ENCODE measurements around the gene KANK2. TPM values are rescaled to one million over a fixed set of nuclear protein-coding genes. Genes with fewer than 3 reads are reported as not detected.

The KANK2 gene
- total and polyA plus RNA-seq, 2 of the 13 experiments (the other 11 are each of a cell fraction or from before 2014, with no cell fraction given): 5.7 to 12.9 TPM

DNA sequence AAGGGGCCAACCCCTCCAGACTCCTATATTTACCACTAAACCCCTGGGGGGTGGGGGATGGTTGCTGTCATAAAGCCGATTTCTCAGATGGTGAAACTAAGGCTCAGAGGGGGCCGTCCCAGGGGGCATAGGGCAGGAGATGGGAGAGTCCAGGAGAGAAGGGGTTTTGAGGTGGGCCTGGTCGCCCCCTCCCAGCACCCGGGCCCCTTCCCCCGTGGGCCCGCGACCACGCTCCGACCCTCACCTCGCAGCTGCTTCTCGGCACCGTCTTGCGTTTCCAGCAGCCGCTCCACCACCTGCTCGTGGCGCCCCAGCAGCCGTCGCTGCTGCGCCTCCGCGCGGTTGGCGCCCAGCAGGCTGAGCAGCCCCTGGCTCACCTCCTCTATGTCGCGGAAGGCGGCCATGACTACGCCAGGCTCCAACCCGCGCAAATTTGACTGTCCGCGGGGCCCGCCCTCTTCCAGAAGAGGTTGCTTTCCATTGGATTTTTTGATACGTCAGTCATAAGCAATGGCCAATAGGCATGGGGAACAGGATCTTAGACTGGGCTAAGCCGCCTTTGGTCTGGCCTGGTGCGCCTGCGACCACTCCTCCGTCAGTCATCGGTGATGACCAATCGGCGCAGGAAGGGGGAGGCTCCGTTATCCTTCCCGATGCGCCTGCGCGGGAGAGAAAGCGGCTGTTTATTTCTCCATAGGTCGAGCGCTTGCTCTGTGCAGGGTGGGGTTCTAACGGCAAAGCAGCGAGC, 41.8 kb downstream of the KANK2 start, which contains the start of gene SPC24 (continued):
- TF ChIP-seq SETDB1 (CRISPR knock-in tag; IDR thresholded peaks at IDR 0.05; ENCODE audit: borderline replicate concordance) (no peak), HOXA7 (CRISPR knock-in tag; IDR thresholded peaks at IDR 0.05) (no peak), ZFP62 (CRISPR knock-in tag; IDR thresholded peaks at IDR 0.05) (no peak), SMC3 (IDR thresholded peaks at IDR 0.05; ENCODE audit: low read length) (no peak), PPARG (CRISPR knock-in tag; conservative IDR thresholded peaks at IDR 0.05) (no peak), BCL6 (CRISPR knock-in tag; IDR thresholded peaks at IDR 0.05) (no peak), ARID2 (CRISPR knock-in tag; IDR thresholded peaks at IDR 0.05; ENCODE audit: borderline replicate concordance) (no peak), FOXM1 (CRISPR knock-in tag; IDR thresholded peaks at IDR 0.05) (no peak)
- TF ChIP-seq, protein P1, sequence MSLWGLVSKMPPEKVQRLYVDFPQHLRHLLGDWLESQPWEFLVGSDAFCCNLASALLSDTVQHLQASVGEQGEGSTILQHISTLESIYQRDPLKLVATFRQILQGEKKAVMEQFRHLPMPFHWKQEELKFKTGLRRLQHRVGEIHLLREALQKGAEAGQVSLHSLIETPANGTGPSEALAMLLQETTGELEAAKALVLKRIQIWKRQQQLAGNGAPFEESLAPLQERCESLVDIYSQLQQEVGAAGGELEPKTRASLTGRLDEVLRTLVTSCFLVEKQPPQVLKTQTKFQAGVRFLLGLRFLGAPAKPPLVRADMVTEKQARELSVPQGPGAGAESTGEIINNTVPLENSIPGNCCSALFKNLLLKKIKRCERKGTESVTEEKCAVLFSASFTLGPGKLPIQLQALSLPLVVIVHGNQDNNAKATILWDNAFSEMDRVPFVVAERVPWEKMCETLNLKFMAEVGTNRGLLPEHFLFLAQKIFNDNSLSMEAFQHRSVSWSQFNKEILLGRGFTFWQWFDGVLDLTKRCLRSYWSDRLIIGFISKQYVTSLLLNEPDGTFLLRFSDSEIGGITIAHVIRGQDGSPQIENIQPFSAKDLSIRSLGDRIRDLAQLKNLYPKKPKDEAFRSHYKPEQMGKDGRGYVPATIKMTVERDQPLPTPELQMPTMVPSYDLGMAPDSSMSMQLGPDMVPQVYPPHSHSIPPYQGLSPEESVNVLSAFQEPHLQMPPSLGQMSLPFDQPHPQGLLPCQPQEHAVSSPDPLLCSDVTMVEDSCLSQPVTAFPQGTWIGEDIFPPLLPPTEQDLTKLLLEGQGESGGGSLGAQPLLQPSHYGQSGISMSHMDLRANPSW (CRISPR knock-in tag; IDR thresholded peaks at IDR 0.05; ENCODE audit: borderline replicate concordance): no peak
- TF ChIP-seq, protein P2, sequence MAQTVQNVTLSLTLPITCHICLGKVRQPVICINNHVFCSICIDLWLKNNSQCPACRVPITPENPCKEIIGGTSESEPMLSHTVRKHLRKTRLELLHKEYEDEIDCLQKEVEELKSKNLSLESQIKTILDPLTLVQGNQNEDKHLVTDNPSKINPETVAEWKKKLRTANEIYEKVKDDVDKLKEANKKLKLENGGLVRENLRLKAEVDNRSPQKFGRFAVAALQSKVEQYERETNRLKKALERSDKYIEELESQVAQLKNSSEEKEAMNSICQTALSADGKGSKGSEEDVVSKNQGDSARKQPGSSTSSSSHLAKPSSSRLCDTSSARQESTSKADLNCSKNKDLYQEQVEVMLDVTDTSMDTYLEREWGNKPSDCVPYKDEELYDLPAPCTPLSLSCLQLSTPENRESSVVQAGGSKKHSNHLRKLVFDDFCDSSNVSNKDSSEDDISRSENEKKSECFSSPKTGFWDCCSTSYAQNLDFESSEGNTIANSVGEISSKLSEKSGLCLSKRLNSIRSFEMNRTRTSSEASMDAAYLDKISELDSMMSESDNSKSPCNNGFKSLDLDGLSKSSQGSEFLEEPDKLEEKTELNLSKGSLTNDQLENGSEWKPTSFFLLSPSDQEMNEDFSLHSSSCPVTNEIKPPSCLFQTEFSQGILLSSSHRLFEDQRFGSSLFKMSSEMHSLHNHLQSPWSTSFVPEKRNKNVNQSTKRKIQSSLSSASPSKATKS (CRISPR knock-in tag; IDR thresholded peaks at IDR 0.05): no peak
- TF ChIP-seq, protein P3, sequence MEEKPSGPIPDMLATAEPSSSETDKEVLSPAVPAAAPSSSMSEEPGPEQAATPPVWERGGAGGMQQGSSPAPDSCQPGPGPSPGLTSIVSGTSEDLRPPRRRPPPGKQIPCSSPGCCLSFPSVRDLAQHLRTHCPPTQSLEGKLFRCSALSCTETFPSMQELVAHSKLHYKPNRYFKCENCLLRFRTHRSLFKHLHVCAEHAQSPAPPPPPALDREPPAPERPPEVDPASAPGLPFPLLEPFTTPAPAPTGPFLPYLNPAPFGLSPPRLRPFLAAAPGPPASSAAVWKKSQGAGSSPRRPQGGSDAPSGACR (CRISPR knock-in tag; IDR thresholded peaks at IDR 0.05): no peak
- TF ChIP-seq, protein P4, sequence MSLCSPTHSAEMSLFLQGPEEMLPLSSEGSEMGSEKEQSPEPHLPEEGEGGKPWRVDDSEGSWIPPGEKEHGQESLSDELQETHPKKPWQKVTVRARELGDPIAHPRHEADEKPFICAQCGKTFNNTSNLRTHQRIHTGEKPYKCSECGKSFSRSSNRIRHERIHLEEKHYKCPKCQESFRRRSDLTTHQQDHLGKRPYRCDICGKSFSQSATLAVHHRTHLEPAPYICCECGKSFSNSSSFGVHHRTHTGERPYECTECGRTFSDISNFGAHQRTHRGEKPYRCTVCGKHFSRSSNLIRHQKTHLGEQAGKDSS (CRISPR knock-in tag; IDR thresholded peaks at IDR 0.05; ENCODE audit: borderline replicate concordance, low read depth): no peak
- TF ChIP-seq, protein P5, sequence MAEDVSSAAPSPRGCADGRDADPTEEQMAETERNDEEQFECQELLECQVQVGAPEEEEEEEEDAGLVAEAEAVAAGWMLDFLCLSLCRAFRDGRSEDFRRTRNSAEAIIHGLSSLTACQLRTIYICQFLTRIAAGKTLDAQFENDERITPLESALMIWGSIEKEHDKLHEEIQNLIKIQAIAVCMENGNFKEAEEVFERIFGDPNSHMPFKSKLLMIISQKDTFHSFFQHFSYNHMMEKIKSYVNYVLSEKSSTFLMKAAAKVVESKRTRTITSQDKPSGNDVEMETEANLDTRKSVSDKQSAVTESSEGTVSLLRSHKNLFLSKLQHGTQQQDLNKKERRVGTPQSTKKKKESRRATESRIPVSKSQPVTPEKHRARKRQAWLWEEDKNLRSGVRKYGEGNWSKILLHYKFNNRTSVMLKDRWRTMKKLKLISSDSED (CRISPR knock-in tag; IDR thresholded peaks at IDR 0.05): no peak
- TF ChIP-seq, protein P6, sequence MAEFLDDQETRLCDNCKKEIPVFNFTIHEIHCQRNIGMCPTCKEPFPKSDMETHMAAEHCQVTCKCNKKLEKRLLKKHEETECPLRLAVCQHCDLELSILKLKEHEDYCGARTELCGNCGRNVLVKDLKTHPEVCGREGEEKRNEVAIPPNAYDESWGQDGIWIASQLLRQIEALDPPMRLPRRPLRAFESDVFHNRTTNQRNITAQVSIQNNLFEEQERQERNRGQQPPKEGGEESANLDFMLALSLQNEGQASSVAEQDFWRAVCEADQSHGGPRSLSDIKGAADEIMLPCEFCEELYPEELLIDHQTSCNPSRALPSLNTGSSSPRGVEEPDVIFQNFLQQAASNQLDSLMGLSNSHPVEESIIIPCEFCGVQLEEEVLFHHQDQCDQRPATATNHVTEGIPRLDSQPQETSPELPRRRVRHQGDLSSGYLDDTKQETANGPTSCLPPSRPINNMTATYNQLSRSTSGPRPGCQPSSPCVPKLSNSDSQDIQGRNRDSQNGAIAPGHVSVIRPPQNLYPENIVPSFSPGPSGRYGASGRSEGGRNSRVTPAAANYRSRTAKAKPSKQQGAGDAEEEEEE (CRISPR knock-in tag; IDR thresholded peaks at IDR 0.05; ENCODE audit: borderline replicate concordance): no peak

Data from HepG2 (cell line).